B cell (primary cell): ENCODE data around the gene HOOK1. TPM values are rescaled to one million over a fixed set of nuclear protein-coding genes. Genes with fewer than 3 reads are reported as not detected.
"Not testable (repeated sequence)": the region's sequence is repeated elsewhere in the genome, so short reads cannot be mapped to it uniquely, and the experiment has no call there.

ENCODE experiments used
- ATAC-seq: fragments of 200-7000 bp; cut with Tn5 transposase; one replicate; pipeline ENCODE4 v1.10.0; 2021; ENCODE audit warnings: low read depth, mild to moderate bottlenecking, moderate number of reproducible peaks, moderate library complexity
- CTCF ChIA-PET: fragments of 350-600 bp; sonication (Branson Sonifier 250); formaldehyde crosslinking; loops from one replicate; lab custom pipeline; 2021; ENCODE audit warnings: antibody characterized with exemption, inconsistent platforms; lab: Charles Lee
- POLR2A ChIA-PET: fragments of 350-600 bp; sonication (Branson Sonifier 250); formaldehyde crosslinking; loops from one replicate; lab custom pipeline; 2021; ENCODE audit warnings: antibody characterized with exemption; lab: Charles Lee
- DNase-seq: peaks from one replicate; pipeline ENCODE4 v3.0.0; 2013
- H2AFZ ChIP-seq: 2 replicates; pipeline ENCODE4 v1.6.1; 2012; ENCODE audit warnings: mild to moderate bottlenecking, low read depth, low read length; ENCODE audit not compliant: insufficient read depth, poor library complexity, severe bottlenecking
- H3K27ac ChIP-seq, 2 donors: 1 replicate in 1 of 2; 2 replicates in 1 of 2; pipeline ENCODE4 v1.5.1; 2012 to 2013; ENCODE audit warnings: low read length in 2 of 2, mild to moderate bottlenecking in 2 of 2, moderate library complexity in 1 of 2
- H3K27me3 ChIP-seq, 4 experiments: fragments of 200-600 bp in 1 of 4; sonication (generic) in 1 of 4; replicated peaks in 1 of 4; 1 replicate in 2 of 4; 2 replicates in 2 of 4; pipeline versions ENCODE4 v1.6.1 to v1.7.0; 2013 to 2016; ENCODE audit warnings: low read length in 3 of 4, mild to moderate bottlenecking in 2 of 4, mixed read lengths in 1 of 4, moderate library complexity in 1 of 4; ENCODE audit not compliant: insufficient read depth in 4 of 4, control insufficient read depth in 3 of 4; ENCODE audit errors: control extremely low read depth in 1 of 4
- H3K36me3 ChIP-seq, 2 experiments: replicated peaks in 1 of 2; 1 replicate in 1 of 2; 2 replicates in 1 of 2; pipeline versions ENCODE4 v1.6.1 to v1.7.1; 2013; ENCODE audit warnings: low read length in 1 of 2; ENCODE audit not compliant: insufficient read depth in 2 of 2, control insufficient read depth in 1 of 2; ENCODE audit errors: control extremely low read depth in 1 of 2, extremely low read depth in 1 of 2
- H3K4me1 ChIP-seq, 2 donors: fragments of 200-600 bp in 1 of 2; sonication (generic) in 1 of 2; 1 replicate in 1 of 2; 2 replicates in 1 of 2; pipeline versions ENCODE4 v1.5.1 to v1.6.1; 2013 to 2017; ENCODE audit warnings: low read length in 2 of 2; ENCODE audit not compliant: control insufficient read depth in 2 of 2, insufficient read depth in 2 of 2
- H3K4me2 ChIP-seq: replicated peaks from 2 replicates; pipeline ENCODE3; 2012; ENCODE audit warnings: mild to moderate bottlenecking, low read depth, low read length; ENCODE audit not compliant: poor library complexity, severe bottlenecking
- H3K4me3 ChIP-seq, 5 experiments: fragments of 200-600 bp in 1 of 5; sonication (generic) in 1 of 5; 1 replicate in 3 of 5; 2 replicates in 2 of 5; pipeline versions ENCODE4 v1.5.1 to v1.7.0; 2011 to 2016; ENCODE audit warnings: low read length in 4 of 5, mild to moderate bottlenecking in 4 of 5, low read depth in 2 of 5, control low read depth in 1 of 5, moderate library complexity in 1 of 5; ENCODE audit not compliant: insufficient read depth in 1 of 5; ENCODE audit errors: control extremely low read depth in 1 of 5, extremely low read depth in 1 of 5
- H3K79me2 ChIP-seq: fragments of 200-600 bp; sonication (generic); one replicate; pipeline ENCODE4 v1.6.0; 2016; ENCODE audit warnings: low read length; ENCODE audit not compliant: control insufficient read depth, insufficient read depth
- H3K9ac ChIP-seq: fragments of 200-600 bp; sonication (generic); 2 replicates; pipeline ENCODE4 v1.6.1; 2017; ENCODE audit warnings: mild to moderate bottlenecking, low read length, moderate library complexity
- H3K9me3 ChIP-seq, 3 donors: one replicate each; pipeline versions ENCODE4 v1.6.1 to v1.7.1; 2013; ENCODE audit warnings: low read length in 2 of 3; ENCODE audit not compliant: control insufficient read depth in 2 of 3, insufficient read depth in 1 of 3; ENCODE audit errors: control extremely low read depth in 1 of 3
- H4K20me1 ChIP-seq: 2 replicates; pipeline ENCODE4 v1.6.0; 2012; ENCODE audit warnings: mild to moderate bottlenecking, low read length; ENCODE audit not compliant: insufficient read depth, control insufficient read depth, poor library complexity, severe bottlenecking
- H3K27ac Mint-ChIP-seq: one replicate; pipeline ENCODE4 v1.8.0; 2021; ENCODE audit warnings: mixed read lengths
- H3K27me3 Mint-ChIP-seq: one replicate; pipeline ENCODE4 v1.8.0; 2021; ENCODE audit warnings: mixed read lengths
- H3K4me1 Mint-ChIP-seq: one replicate; pipeline ENCODE4 v1.8.0; 2021; ENCODE audit warnings: mixed read lengths
- H3K4me3 Mint-ChIP-seq: one replicate; pipeline ENCODE4 v1.8.0; 2021; ENCODE audit warnings: mixed read lengths
- H3K9me3 Mint-ChIP-seq: one replicate; pipeline ENCODE4 v1.8.0; 2022; ENCODE audit warnings: mixed read lengths; ENCODE audit not compliant: insufficient read depth
- EZH2 ChIP-seq: IDR thresholded peaks from 2 replicates; pipeline ENCODE4 v1.6.1; 2012; ENCODE audit warnings: borderline replicate concordance, low read depth, mild to moderate bottlenecking, moderate library complexity, low read length; ENCODE audit not compliant: insufficient read depth, poor library complexity, severe bottlenecking
- WGBS: methylation state at CpG from one replicate; pipeline ENCODE4 v1.1.5; 2013; ENCODE audit warnings: missing lambda C conversion rate; ENCODE audit not compliant: insufficient coverage; 5-methylcytosine and 5-hydroxymethylcytosine counted together
- intact Hi-C: fragments of 100-400 bp; cut with micrococcal nuclease; formaldehyde crosslinking; loops from one replicate; pipeline ENCODE4 v1.10.0; 2022
- polyA plus RNA-seq: library from polyadenylated mRNA; depleted of rRNA; stranded (reverse); fragments of >200 nt; gene quantifications from 2 replicates; pipeline ENCODE4 v1.2.3, GENCODE V29; 2012
- total RNA-seq, 2 donors: library from RNA; stranded (reverse); fragments of 120-200 nt in 1 of 2; gene quantifications; 1 replicate in 1 of 2; 2 replicates in 1 of 2; pipeline versions ENCODE4 v1.2.3 to v1.2.4, GENCODE V29; 2013 to 2022
- TF ChIP-seq, protein P1 (sequence below): fragments of 200-600 bp; IDR thresholded peaks from one replicate; pipeline ENCODE4 v1.8.0; 2022; ENCODE audit warnings: antibody characterized with exemption, mild to moderate bottlenecking

The HOOK1 gene
- total and polyA plus RNA-seq, 2 donors (not counting 1 experiment from before 2014, with no cell fraction given), result 2.0 to 12.0 TPM

DNA sequence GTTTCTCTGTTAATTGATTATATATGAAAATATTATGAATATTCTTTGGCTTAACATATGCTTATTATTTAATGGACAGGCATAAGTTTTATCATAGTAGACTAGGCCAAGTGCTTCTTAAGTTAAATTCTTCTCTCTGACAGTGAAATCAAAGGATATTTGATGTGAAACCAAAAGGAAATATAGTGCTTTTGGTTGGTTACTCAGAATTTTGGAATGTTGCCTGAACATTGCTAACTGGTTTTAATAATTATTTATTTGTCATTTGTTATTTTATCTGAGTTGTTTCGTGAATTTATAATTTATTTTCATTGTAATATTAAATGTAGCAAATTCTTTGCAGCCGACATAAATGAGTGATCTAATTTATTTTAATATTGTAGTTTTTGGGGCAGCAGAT, 18.3 kb downstream of the HOOK1 start:
- DNase-seq (no peak), ATAC-seq (no peak)
- Histone ChIP-seq H3K36me3 (peaks cover 0 to 6% of the 10 kb centered on the region in 2 experiments), H4K20me1 (no peaks in the 10 kb centered on the region), H3K79me2 (no peaks in the 10 kb centered on the region), H3K27me3 (no peaks in the 10 kb centered on the region), H3K9ac (no peak overlapping the region), H2AFZ (no peak overlapping the region), H3K9me3 (no peaks in the 10 kb centered on the region), H3K4me2 (no peak overlapping the region), H3K4me1 (no peaks in the 10 kb centered on the region), H3K27ac (no peak overlapping the region), H3K4me3 (no peak overlapping the region)
- ChIA-PET CTCF (no interaction called here), POLR2A (no interaction called here)
- Mint-ChIP-seq H3K27ac (no peak overlapping the region), H3K27me3 (no peaks in the 10 kb centered on the region), H3K4me3 (no peak overlapping the region), H3K4me1 (no peaks in the 10 kb centered on the region), H3K9me3 (no peaks in the 10 kb centered on the region)
- no peak for TF ChIP-seq EZH2
- TF ChIP-seq, protein P1, sequence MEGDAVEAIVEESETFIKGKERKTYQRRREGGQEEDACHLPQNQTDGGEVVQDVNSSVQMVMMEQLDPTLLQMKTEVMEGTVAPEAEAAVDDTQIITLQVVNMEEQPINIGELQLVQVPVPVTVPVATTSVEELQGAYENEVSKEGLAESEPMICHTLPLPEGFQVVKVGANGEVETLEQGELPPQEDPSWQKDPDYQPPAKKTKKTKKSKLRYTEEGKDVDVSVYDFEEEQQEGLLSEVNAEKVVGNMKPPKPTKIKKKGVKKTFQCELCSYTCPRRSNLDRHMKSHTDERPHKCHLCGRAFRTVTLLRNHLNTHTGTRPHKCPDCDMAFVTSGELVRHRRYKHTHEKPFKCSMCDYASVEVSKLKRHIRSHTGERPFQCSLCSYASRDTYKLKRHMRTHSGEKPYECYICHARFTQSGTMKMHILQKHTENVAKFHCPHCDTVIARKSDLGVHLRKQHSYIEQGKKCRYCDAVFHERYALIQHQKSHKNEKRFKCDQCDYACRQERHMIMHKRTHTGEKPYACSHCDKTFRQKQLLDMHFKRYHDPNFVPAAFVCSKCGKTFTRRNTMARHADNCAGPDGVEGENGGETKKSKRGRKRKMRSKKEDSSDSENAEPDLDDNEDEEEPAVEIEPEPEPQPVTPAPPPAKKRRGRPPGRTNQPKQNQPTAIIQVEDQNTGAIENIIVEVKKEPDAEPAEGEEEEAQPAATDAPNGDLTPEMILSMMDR, result no peak
- intact Hi-C loops, result no loop called here
- no CpG with 5 or more reads among the region's 2 CpGs for WGBS

DNA sequence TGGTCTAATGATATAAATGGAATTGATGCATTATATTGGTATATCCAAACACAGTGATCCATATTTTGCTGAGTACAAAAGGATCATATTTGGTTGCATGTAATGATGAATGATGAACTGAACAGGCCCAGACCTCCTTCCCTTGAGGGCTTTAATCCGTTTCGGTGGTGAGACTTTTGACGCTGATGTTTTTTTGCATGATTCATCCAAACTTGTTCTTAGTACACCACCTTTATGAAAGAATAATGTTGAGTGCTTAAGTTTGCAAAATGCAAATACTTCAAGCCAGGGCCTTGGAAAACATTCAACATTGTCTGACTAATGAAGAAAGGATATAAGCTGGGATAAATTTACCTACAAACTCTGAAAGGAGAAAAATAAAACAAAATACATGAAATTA, 19.2 kb downstream of the HOOK1 start:
- H3K9ac ChIP-seq, result no peak overlapping the region
- no peaks in the 10 kb centered on the region for H3K9me3 ChIP-seq
- H3K4me1 ChIP-seq, result no peaks in the 10 kb centered on the region
- H3K36me3 ChIP-seq, result peaks cover 0 to 6% of the 10 kb centered on the region in 2 experiments
- Mint-ChIP-seq H3K27ac (no peak overlapping the region), H3K4me3 (no peak overlapping the region), H3K9me3 (no peaks in the 10 kb centered on the region), H3K4me1 (no peaks in the 10 kb centered on the region), H3K27me3 (no peaks in the 10 kb centered on the region)
- no peak overlapping the region for H3K4me2 ChIP-seq
- no CpG with 5 or more reads among the region's 3 CpGs for WGBS
- no peaks in the 10 kb centered on the region for H3K27me3 ChIP-seq
- CTCF ChIA-PET, result no interaction called here
- H4K20me1 ChIP-seq, result no peaks in the 10 kb centered on the region
- DNase-seq, result no peak
- TF ChIP-seq, protein P1, result no peak
- TF ChIP-seq EZH2, result no peak
- H3K27ac ChIP-seq, result no peak overlapping the region
- no peak overlapping the region for H3K4me3 ChIP-seq
- no peak for ATAC-seq
- POLR2A ChIA-PET, result no interaction called here
- H3K79me2 ChIP-seq, result no peaks in the 10 kb centered on the region
- intact Hi-C loops, result no loop called here
- H2AFZ ChIP-seq, result no peak overlapping the region

DNA sequence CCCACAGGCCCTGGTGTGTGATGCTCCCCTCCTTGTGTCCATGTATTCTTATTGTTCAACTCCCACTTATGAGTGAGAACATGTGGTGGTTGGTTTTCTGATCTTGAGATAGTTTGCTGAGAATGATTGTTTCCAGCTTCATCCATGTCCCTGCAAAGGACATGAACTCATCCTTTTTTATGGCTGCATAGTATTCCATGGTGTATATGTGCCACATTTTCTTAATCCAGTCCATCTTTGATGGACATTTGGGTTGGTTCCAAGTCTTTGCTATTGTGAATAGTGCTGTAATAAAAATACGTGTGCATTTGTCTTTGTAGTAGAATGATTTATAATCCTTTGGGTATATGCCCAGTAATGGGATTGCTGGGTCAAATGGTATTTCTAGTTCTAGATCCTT, 23.1 kb downstream of the HOOK1 start:
- POLR2A ChIA-PET, H3K9me3 Mint-ChIP-seq: not testable (repeated sequence)
- WGBS, result 100% methylated on average over 1 of the region's 1 CpG

More for the DNA sequence above, 23.1 kb downstream of the HOOK1 start:
- H3K27me3 ChIP-seq, ATAC-seq, H3K9ac ChIP-seq, H3K4me3 Mint-ChIP-seq, H2AFZ ChIP-seq, H3K4me2 ChIP-seq, H3K4me3 ChIP-seq, CTCF ChIA-PET, H3K27me3 Mint-ChIP-seq, H3K79me2 ChIP-seq, H3K27ac ChIP-seq, H3K9me3 ChIP-seq, intact Hi-C loops, H4K20me1 ChIP-seq, DNase-seq, H3K27ac Mint-ChIP-seq, H3K36me3 ChIP-seq, H3K4me1 ChIP-seq, H3K4me1 Mint-ChIP-seq: not testable (repeated sequence)
